ENCODE measurements around the gene ARHGAP26.
"Not testable (repeated sequence)": the region's sequence is repeated elsewhere in the genome, so short reads cannot be mapped to it uniquely, and the experiment has no call there.

The ARHGAP26 gene

DNA sequence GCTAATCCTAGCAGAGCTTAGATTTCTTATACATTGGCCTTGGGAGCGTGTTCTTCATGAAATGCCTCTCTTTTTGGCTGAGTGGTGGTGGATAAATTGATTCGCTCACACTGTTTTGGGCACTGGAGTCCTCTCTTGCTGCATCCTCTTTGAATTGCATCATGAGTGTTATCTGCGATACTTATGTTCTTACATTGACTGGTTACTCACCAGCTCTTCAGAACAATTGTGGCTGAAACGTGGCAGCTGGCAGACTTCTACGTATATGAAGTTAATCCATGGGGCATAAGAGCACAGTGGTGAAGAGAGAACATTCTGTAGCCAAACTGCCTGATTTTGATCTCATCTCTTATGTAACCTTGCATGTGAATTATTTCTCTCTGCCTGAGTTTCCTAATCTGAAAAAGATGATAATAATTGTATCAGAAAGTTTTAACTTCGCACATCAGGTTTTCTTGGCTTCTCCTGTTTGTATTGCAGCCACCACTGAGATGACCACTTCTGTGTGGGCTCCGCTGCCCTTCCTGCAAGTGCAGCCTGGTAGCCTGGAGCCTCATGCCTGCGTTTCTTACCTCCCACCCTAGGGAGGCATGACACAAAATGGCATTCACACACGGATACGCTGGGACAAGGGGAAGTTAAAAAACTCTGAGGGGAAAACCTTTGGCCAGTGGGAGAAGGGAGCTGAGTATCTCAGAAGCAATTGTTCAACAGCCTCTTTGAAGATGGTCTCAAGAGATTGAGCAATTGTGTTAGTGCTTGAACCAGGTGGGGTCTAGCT is 295.2 kb downstream of the ARHGAP26 start:
- no peak for DNase-seq (ENCODE audit: low spot score)

- DNase-seq (ENCODE audit: low spot score): no peak
These were observed 295.9 kb downstream of the ARHGAP26 start for GRCh38 chr5:143065996-143066522.

- DNase-seq (ENCODE audit: low spot score): no peak
These were observed 296.5 kb downstream of the ARHGAP26 start for GRCh38 chr5:143066556-143067281.

DNA sequence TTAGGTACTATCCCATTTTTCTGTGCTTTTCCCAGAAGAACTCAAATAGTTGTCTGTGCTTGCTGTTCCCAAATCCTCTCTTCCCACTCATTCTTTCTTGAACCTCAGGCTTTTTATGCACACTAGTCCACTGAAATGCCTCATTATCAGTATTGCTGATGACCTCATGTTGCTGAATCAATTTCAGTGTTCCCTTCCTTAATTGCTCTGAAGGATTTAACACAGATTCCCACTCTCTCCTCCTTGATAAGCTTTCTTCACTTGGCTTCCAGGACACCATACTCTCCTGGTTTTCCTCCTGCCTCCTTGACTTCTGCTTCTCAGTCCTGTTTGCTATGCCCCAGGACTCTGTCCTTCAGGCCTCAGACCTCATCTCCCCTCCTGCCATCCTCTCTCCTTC is 298.5 kb downstream of the ARHGAP26 start:
- DNase-seq (ENCODE audit: low spot score): no peak

GRCh38 chr5:143071927-143072326 is 301.8 kb downstream of the ARHGAP26 start:
- no peak for DNase-seq (ENCODE audit: low spot score)

DNA sequence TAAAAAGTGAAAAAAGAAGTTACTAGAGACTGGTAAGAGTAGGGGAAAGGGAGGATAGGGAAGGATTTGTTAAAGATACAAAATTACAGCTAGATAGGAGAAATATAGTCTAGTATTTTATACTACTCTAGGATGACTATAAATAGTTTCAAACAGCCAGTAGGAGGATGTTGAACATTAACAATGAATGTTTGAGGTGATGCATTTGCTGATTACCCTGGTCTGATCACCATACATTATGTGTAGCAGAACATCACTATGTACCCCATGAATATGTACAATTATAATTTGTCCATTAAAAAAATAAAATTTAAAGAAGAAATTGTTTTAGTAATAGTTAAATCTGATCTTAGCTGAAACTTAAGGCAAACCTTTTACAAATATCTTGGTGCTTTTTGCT is 302.6 kb downstream of the ARHGAP26 start:
- no peak for DNase-seq (ENCODE audit: low spot score)

DNA sequence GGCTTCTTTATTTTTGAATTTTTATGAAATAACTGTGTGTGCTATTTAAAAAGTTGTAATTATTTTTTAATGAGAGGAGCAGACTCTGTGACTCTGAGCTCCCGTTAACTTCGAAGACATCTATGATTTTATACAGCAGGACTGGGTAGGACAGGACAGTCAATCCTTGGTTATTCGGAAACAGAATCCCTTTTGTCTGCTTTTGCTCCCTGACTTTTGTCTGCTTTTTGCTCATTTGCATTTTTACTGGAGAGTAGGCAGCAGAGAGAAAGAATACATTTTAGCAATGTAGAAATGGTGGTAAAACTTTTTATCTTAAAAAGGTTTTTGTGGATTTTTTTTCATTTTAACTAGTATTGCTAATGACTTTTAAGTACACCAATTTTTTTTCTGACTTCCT is 303.6 kb downstream of the ARHGAP26 start:
- no peak for DNase-seq (ENCODE audit: low spot score)

DNA sequence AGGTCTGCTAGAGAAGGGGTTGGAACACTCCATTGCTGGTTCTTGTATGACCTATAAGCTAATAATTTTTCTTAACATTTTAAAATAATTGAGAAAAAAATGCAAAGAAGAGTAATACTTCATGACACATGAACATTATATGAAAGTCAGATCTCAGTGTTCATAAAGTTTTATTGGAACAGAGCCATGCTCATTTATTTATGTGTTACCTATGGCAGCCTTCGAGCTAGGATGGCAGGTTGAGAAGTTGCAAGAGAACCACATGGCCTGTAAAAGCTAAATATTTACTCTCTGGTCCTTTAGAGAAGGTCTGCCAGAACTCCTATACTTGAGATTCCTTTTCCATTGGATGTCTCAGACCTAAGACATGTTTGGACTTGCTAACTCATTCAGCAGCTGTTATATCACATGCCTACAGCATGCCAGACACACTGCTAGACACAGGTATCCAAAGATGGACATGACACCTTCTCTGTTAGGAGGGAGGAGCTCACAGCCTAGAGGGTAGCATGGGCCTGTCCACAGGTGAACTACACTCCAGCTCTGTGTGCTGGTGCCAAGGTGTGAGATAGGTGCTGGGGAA is 304.3 kb downstream of the ARHGAP26 start:
- DNase-seq (ENCODE audit: low spot score): no peak

GRCh38 chr5:143076377-143076776 is 306.2 kb downstream of the ARHGAP26 start:
- DNase-seq (ENCODE audit: low spot score): no peak

- no peak for DNase-seq (ENCODE audit: low spot score)
These were observed 307.4 kb downstream of the ARHGAP26 start for GRCh38 chr5:143077453-143078103.

GRCh38 chr5:143078313-143078712 is 308.1 kb downstream of the ARHGAP26 start:
- no peak for DNase-seq (ENCODE audit: low spot score)

DNA sequence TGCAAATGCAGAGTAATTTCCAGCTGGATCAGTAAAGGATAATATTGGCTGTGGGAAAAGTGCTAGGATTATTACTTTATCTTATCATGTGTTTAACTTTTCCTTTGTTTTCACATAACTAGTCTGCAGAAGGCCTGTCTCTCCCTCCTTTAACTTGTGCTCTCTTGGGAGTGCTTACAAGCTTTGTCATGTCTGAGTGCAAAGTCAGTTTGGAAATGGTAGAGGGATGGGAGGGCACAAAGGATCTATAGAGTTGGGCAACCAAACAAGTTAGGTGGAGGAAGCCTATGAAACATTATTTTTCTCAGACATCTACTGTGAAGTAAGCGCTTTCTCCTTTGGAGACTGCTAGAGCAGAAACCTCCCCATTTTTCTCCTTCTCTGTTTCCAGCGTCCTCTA is 308.8 kb downstream of the ARHGAP26 start:
- no peak for DNase-seq (ENCODE audit: low spot score)

DNA sequence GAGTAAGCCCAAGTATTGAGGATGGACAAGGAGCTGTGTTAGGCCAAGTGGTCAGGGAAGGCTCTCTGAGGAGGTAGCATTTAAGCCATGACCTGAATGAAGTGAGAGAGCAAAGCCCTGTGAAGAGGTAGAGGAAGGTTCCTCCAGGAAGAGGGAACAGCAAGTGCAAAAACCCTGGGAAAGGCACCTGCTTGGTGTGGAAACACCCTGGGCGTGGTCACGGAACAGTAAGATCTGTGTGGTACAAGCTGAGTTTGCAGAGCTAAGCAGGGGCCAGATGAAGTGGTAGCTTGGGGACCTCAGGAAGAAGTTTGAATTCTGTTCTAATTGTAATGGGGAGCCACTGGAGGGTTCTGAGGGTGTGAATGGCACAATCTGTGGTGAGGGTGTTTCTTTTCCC is 310.2 kb downstream of the ARHGAP26 start:
- DNase-seq (ENCODE audit: low spot score): no peak

DNA sequence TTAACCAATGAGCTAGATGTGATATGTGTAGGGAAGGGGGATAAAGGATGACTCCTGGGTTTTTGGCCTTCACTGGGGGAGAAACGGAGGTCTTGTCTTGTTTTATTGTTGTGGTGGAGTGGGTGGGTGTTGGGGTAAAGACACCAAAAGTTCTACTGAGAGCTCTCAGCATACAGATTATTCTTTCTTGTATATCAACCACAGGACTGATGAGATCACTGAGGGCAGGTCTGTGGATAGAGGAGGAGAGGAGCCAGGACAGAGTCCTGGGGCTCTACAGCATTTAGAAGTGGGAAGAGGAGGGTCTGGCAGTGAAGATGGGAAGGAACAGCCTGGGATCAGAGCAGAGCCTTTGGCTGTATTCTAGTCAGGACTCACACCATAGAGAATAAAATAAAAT is 310.8 kb downstream of the ARHGAP26 start:
- no peak for DNase-seq (ENCODE audit: low spot score)

- no peak for DNase-seq (ENCODE audit: low spot score)
These were observed 312.8 kb downstream of the ARHGAP26 start for GRCh38 chr5:143083006-143083405.

GRCh38 chr5:143084407-143084806 is 314.2 kb downstream of the ARHGAP26 start:
- DNase-seq (ENCODE audit: low spot score): no peak

DNA sequence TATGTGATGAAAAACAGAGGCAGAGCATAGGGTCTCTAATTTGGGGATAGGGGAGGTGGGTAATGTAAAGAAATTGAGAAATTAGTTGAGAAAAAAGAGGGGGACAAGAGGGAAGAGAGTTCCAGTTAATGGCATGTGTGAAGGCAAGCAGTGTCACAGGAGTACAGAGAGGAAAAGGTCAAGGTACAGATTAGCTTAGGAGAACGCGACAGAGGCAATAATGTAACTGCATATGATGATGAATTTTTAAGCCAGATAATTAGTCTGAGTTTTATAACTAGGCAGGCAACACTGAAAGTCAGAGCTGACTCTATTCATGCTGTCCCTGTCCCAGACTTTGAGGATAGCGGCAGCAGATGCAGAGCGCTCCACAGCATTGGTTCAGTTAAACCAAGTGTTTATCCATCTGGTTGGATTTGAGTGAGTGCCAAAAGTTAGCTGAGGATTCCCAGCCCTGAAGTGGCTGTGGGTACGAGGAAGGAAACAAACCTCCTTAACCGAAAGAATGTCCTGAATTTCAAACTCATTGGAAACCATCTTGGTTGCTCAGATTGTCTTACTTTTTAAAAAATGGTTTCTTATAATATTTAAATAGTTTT is 315.2 kb downstream of the ARHGAP26 start:
- peak; percentile 43 for DNase-seq (ENCODE audit: low spot score)

- no peak for DNase-seq (ENCODE audit: low spot score)
These were observed 316.4 kb downstream of the ARHGAP26 start for GRCh38 chr5:143086546-143086907.

DNA sequence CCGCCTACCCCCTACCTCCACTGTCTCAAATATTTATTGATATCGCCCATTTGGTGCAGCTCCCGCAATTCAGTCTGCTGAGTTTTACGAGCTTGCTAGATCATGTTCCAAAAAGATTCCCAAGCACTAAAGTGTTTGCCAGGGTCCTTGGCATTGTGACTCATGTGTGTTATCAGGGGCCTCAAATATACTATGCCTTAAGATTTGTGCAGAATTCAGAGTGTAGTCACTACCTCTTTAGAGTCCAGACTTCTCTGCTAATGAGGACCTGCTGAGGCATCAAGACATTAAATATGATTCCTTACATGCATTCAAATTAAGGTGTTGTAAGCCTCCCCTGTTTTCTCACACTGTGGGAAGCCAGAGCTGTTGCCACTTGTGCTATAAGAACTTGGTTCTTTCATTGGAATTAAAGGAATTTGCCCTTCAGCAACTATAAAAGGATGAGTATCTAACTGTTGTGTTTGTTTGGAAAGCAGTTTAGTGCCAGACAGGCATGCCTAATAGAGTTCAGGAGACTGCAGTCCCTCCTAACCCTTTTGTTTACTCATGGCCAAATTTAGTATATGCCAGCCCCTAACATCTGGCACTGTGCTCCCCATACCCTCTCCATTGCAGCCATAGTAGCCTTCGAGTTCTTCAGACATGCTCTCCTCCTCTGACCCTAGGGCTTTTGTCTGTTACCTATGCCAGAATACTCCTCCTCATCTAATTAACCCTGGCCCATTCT is 316.9 kb downstream of the ARHGAP26 start:
- DNase-seq (ENCODE audit: low spot score): no peak

GRCh38 chr5:143088702-143089101 is 318.5 kb downstream of the ARHGAP26 start:
- not testable (repeated sequence) for DNase-seq (ENCODE audit: low spot score)

DNA sequence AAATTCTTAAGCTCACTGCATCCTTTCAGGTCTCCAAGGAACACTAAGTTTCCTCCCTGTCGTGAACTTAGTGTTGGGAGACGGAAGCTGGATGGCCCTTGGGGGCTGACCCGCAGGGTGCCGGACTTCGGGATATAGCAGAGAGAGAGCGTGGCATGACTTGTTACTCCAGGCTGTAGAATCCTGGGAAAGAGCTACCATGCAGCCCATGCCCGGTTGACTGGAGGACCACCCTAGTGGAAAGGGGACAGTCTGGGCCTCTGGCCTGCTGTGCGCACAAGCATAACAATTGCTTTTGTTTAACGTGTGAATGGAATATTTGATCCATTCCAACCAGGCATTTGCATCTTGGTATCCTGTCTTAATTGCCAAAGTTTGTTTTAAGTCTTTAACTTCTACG is 319.9 kb downstream of the ARHGAP26 start:
- DNase-seq (ENCODE audit: low spot score): not testable (repeated sequence)
